ENCODE results near the gene XRCC4.

DNA sequence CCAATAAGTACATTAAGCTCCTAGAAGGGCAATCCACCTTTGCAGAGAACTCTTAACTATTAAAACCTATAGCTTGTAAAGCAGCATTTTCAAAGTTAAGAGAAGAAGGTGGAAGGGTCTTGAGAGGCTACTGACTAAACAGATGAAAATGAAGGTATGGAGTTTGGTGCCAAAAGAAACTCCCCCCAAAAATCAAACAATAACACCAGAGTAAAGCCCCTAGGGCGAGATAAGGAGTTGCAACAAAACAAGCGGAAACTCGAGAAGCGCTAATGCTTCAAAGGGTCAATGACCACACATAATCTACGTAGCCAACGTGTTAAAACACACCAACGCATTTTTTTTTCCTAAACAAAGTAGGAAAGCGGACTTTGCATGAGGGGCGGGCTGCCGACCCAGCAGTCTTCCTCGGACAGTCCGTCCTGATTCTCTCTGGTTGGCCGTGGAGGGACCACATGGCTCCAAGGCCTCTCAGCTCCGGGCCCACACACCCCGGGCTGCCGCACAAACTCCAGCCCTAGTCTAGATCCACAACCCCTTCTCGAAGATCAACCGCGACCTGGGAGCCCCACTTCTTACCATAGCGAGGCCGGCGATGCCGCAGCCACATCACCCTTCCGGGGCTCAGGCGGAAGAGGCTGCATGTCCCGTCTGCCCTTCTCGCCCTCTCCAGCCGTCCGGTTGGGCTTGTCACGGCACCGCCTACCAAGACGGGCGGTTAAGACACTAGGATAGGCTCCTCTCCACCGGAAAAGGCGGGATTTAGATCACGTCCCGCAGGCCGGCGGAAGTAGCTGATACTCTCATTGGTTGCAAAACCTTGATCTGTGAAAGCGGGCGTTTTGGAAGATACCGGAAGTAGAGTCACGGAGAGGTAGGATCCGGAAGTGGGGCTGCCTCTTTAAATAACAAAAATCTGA is at the start of gene XRCC4, which contains the start of gene TMEM167A:
- TF ChIP-seq POLR2A (IDR thresholded peaks at IDR 0.05): peak in 1 of 2 donors; percentile 87
- TF ChIP-seq, protein P1, sequence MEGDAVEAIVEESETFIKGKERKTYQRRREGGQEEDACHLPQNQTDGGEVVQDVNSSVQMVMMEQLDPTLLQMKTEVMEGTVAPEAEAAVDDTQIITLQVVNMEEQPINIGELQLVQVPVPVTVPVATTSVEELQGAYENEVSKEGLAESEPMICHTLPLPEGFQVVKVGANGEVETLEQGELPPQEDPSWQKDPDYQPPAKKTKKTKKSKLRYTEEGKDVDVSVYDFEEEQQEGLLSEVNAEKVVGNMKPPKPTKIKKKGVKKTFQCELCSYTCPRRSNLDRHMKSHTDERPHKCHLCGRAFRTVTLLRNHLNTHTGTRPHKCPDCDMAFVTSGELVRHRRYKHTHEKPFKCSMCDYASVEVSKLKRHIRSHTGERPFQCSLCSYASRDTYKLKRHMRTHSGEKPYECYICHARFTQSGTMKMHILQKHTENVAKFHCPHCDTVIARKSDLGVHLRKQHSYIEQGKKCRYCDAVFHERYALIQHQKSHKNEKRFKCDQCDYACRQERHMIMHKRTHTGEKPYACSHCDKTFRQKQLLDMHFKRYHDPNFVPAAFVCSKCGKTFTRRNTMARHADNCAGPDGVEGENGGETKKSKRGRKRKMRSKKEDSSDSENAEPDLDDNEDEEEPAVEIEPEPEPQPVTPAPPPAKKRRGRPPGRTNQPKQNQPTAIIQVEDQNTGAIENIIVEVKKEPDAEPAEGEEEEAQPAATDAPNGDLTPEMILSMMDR (IDR thresholded peaks at IDR 0.05): no peak

Data from heart left ventricle (tissue), 13 donors.